ENCODE data around the gene GSC.
"Not testable (repeated sequence)": the region's sequence is repeated elsewhere in the genome, so short reads cannot be mapped to it uniquely, and the experiment has no call there.

Gene GSC

GRCh38 chr14:94771158-94771905, 1.4 kb upstream of the GSC start:
- DNase-seq: no peak

- DNase-seq: no peak
These were observed 873 bp upstream of the GSC start for GRCh38 chr14:94770815-94771157.

GRCh38 chr14:94770251-94770749, 387 bp upstream of the GSC start:
- DNase-seq: no peak

GRCh38 chr14:94768521-94769390, 1.2 kb downstream of the GSC start:
- DNase-seq: peak in 1 of 2 donors; percentile 28

GRCh38 chr14:94768141-94768520, 1.8 kb downstream of the GSC start:
- no peak for DNase-seq

- DNase-seq: no peak
These were observed 2.5 kb downstream of the GSC start for GRCh38 chr14:94767321-94767878.

- no peak for DNase-seq
These were observed 5.3 kb downstream of the GSC start for GRCh38 chr14:94764573-94764972.

GRCh38 chr14:94762431-94762830, 7.5 kb downstream of the GSC start:
- no peak for DNase-seq

GRCh38 chr14:94761997-94762377, 7.9 kb downstream of the GSC start:
- no peak for DNase-seq

- DNase-seq: no peak
These were observed 8.4 kb downstream of the GSC start for GRCh38 chr14:94761348-94761996.

GRCh38 chr14:94756310-94756882, 13.5 kb downstream of the GSC start:
- no peak for DNase-seq

- no peak for DNase-seq
These were observed 15.4 kb downstream of the GSC start for GRCh38 chr14:94754391-94754942.

- no peak for DNase-seq
These were observed 17.1 kb downstream of the GSC start for GRCh38 chr14:94752591-94753436.

- DNase-seq: no peak
These were observed 18.0 kb downstream of the GSC start for GRCh38 chr14:94751956-94752355.

- no peak for DNase-seq
These were observed 18.6 kb downstream of the GSC start for GRCh38 chr14:94751321-94751720.

- DNase-seq: no peak
These were observed 19.5 kb downstream of the GSC start for GRCh38 chr14:94750371-94750770.

- DNase-seq: no peak
These were observed 21.1 kb downstream of the GSC start for GRCh38 chr14:94748667-94749347.

- no peak for DNase-seq
These were observed 22.2 kb downstream of the GSC start for GRCh38 chr14:94747739-94748138.

- DNase-seq: not testable (repeated sequence)
These were observed 22.8 kb downstream of the GSC start for GRCh38 chr14:94747153-94747552.

GRCh38 chr14:94746131-94746530, 23.8 kb downstream of the GSC start:
- no peak for DNase-seq

- no peak for DNase-seq
These were observed 31.2 kb downstream of the GSC start for GRCh38 chr14:94738751-94739150.

Measured in bone marrow (tissue), 2 donors.